ENCODE measurements around the gene SEC14L5. TPM values are rescaled to one million over a fixed set of nuclear protein-coding genes. Genes with fewer than 3 reads are reported as not detected.
"Not testable (repeated sequence)": the region's sequence is repeated elsewhere in the genome, so short reads cannot be mapped to it uniquely, and the experiment has no call there.

The SEC14L5 gene
- total RNA-seq, 2 donors from 2014 or later = 0.74 to 0.77 TPM

GRCh38 chr16:4927661-4928060 lies 30.5 kb upstream of the SEC14L5 start:
- no peaks in the 10 kb centered on the region for H3K9me3 ChIP-seq
- no peak overlapping the region for H3K27ac ChIP-seq
- DNase-seq (ENCODE audit: low spot score) = no peak
- no peaks in the 10 kb centered on the region for H3K36me3 ChIP-seq
- intact Hi-C loops (cut with DNase I) = no loop called here
- H3K4me1 ChIP-seq (replicated peaks) = peaks cover 2% of the 10 kb centered on the region
- no peak overlapping the region for H3K4me3 ChIP-seq
- TF ChIP-seq POLR2A (IDR thresholded peaks at IDR 0.05) (no peak), POLR2AphosphoS5 (IDR thresholded peaks at IDR 0.05) (no peak)
- TF ChIP-seq, protein P1, sequence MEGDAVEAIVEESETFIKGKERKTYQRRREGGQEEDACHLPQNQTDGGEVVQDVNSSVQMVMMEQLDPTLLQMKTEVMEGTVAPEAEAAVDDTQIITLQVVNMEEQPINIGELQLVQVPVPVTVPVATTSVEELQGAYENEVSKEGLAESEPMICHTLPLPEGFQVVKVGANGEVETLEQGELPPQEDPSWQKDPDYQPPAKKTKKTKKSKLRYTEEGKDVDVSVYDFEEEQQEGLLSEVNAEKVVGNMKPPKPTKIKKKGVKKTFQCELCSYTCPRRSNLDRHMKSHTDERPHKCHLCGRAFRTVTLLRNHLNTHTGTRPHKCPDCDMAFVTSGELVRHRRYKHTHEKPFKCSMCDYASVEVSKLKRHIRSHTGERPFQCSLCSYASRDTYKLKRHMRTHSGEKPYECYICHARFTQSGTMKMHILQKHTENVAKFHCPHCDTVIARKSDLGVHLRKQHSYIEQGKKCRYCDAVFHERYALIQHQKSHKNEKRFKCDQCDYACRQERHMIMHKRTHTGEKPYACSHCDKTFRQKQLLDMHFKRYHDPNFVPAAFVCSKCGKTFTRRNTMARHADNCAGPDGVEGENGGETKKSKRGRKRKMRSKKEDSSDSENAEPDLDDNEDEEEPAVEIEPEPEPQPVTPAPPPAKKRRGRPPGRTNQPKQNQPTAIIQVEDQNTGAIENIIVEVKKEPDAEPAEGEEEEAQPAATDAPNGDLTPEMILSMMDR (IDR thresholded peaks at IDR 0.05) = no peak
- WGBS = 61% methylated on average over 2 of the region's 2 CpGs
- no peaks in the 10 kb centered on the region for H3K27me3 ChIP-seq (replicated peaks; ENCODE audit: insufficient read depth)

GRCh38 chr16:4928227-4928626 lies 29.9 kb upstream of the SEC14L5 start:
- 90% methylated on average over 6 of the region's 6 CpGs for WGBS
- TF ChIP-seq POLR2A (IDR thresholded peaks at IDR 0.05) (no peak), POLR2AphosphoS5 (IDR thresholded peaks at IDR 0.05) (no peak)
- TF ChIP-seq, protein P1 (IDR thresholded peaks at IDR 0.05) = no peak
- H3K36me3 ChIP-seq = no peaks in the 10 kb centered on the region
- peaks cover 2% of the 10 kb centered on the region for H3K4me1 ChIP-seq (replicated peaks)
- H3K27ac ChIP-seq = no peak overlapping the region
- H3K4me3 ChIP-seq = no peak overlapping the region
- no peaks in the 10 kb centered on the region for H3K27me3 ChIP-seq (replicated peaks; ENCODE audit: insufficient read depth)
- DNase-seq (ENCODE audit: low spot score) = no peak
- no peaks in the 10 kb centered on the region for H3K9me3 ChIP-seq
- intact Hi-C loops (cut with DNase I) = no loop called here

DNA sequence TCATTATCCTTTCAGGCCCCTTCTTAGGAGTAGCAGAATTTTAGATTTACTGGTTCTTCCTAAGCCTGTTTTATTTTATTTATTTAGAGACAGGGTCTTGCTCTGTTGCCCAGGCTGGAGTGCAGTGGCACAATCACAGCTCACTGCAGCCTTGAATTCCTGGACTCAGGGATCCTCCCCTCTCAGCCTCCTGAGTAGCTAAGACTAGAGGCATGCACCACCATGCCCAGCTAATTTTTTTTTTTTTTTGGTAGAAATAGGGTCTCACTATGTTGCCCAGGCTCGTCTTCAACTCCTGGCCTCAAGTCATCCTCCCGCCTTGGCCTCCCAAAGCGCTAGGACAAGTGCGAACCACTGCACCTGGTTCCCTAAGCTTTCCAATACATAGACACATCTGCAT lies 28.5 kb upstream of the SEC14L5 start:
- H3K9me3 ChIP-seq; intact Hi-C loops (cut with DNase I); DNase-seq (ENCODE audit: low spot score); H3K4me3 ChIP-seq; H3K4me1 ChIP-seq (replicated peaks); H3K27ac ChIP-seq; H3K27me3 ChIP-seq (replicated peaks; ENCODE audit: insufficient read depth); H3K36me3 ChIP-seq: not testable (repeated sequence)
- 97% methylated on average over 4 of the region's 4 CpGs for WGBS

DNA sequence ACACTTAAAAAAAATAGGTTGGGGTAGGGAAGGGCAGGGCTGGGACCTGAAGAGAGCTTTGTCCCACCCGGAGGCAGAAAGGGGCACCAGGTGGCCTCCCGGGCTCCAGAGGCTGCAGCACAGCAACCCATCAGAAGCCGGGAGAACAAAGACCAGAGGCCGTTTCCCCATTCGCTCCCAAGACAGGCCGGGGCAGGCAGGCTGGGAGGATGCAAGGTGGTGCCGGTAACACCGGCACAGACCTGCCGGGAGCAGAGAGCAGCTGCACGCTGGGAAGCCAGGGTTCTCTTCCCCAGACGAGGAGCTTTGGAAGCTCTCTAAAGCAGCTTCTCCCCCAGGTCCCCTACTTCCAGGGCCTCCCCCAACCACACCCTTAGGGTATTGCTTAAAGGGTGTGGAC lies 26.7 kb upstream of the SEC14L5 start:
- no peak overlapping the region for H3K27ac ChIP-seq
- DNase-seq (ENCODE audit: low spot score) = no peak
- no peaks in the 10 kb centered on the region for H3K9me3 ChIP-seq
- WGBS = 42% methylated on average over 9 of the region's 11 CpGs
- intact Hi-C loops (cut with DNase I) = no loop called here
- TF ChIP-seq, protein P1 (IDR thresholded peaks at IDR 0.05) = no peak
- TF ChIP-seq POLR2A (IDR thresholded peaks at IDR 0.05) (no peak), POLR2AphosphoS5 (IDR thresholded peaks at IDR 0.05) (no peak)
- H3K36me3 ChIP-seq = no peaks in the 10 kb centered on the region
- peaks cover 2% of the 10 kb centered on the region for H3K4me1 ChIP-seq (replicated peaks)
- no peak overlapping the region for H3K4me3 ChIP-seq
- no peaks in the 10 kb centered on the region for H3K27me3 ChIP-seq (replicated peaks; ENCODE audit: insufficient read depth)

- intact Hi-C loops (cut with DNase I) = no loop called here
- no peak overlapping the region for H3K4me3 ChIP-seq
- DNase-seq (ENCODE audit: low spot score) = no peak
- 85% methylated on average over 8 of the region's 8 CpGs for WGBS
- H3K9me3 ChIP-seq = no peaks in the 10 kb centered on the region
- peaks cover 2% of the 10 kb centered on the region for H3K4me1 ChIP-seq (replicated peaks)
- no peaks in the 10 kb centered on the region for H3K27me3 ChIP-seq (replicated peaks; ENCODE audit: insufficient read depth)
- no peak overlapping the region for H3K27ac ChIP-seq
- TF ChIP-seq POLR2A (IDR thresholded peaks at IDR 0.05) (no peak), POLR2AphosphoS5 (IDR thresholded peaks at IDR 0.05) (no peak)
- TF ChIP-seq, protein P1 (IDR thresholded peaks at IDR 0.05) = no peak
- H3K36me3 ChIP-seq = no peaks in the 10 kb centered on the region
Observed at GRCh38 chr16:4933433-4933832, 24.7 kb upstream of the SEC14L5 start.

Data from prostate gland (tissue), 2 donors.